ENCODE data around the gene PHF21B.
"Not testable (repeated sequence)": the region's sequence is repeated elsewhere in the genome, so short reads cannot be mapped to it uniquely, and the experiment has no call there.

Gene PHF21B

GRCh38 chr22:44862981-44863860 lies 146.6 kb downstream of the PHF21B start:
- DNase-seq, result no peak

GRCh38 chr22:44862281-44862680 lies 147.5 kb downstream of the PHF21B start:
- no peak for DNase-seq

DNA sequence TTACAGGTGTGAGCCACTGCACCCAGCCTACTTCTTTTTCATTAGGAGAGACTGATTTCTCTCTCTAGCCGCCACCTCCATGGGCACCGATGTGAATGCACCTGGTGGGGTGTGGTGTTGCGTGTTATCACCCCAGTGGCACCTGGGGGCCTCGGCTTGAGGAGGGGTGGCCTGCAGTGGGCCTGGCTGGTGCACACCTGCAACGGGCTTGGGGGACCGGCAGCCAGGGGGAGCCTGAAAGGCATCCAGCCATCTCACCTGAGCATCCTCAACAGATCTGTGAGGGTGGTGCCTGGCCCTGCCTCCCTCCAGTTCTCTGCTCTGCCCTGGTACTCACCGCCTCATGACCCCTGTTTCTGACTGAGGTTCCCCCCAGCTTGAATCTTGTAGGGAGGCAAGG lies 148.6 kb downstream of the PHF21B start:
- DNase-seq, result no peak

- no peak for DNase-seq
Observed at GRCh38 chr22:44860311-44860710, 149.5 kb downstream of the PHF21B start.

DNA sequence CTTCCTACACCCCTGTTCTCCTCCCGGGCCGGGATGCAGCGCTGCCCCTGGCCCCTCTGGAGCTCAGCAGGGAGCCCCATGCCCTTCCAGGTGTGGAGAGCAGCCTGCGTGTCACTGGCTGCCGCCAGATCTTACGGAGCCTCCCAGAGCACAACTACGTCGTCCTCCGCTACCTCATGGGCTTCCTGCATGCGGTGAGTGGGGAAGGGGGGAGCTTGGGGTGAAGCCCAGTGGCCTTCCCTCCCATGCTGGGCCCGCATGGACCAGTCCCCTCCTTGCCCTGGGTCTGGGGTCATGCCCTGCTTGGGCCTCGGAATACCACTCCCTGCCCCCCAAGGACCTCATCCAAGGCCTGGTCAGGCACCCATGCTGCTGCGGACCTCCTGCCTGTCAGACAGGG lies 150.2 kb downstream of the PHF21B start:
- DNase-seq, result no peak

DNA sequence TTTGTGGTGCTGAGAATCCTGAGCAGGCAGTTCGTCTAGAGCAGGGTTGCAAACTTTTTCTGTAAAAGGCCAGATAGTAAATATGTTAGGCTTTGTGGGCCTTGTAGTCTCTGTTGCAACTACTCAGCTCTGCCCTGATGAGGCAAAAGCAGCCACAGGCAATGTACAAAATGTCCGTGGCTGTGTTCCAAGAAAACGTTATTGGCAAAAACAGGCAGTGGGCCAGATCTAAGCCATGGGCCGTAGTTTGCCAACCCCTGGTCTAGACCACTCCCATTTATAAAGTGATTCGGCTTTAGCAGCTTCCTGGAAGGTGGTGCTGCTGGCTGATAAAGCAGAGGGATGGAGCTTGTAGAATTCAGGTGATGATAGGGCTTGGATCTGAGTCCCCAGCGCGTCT lies 151.0 kb downstream of the PHF21B start:
- DNase-seq, result not testable (repeated sequence)

- DNase-seq, result no peak
Observed at GRCh38 chr22:44855855-44856254, 153.9 kb downstream of the PHF21B start.

DNA sequence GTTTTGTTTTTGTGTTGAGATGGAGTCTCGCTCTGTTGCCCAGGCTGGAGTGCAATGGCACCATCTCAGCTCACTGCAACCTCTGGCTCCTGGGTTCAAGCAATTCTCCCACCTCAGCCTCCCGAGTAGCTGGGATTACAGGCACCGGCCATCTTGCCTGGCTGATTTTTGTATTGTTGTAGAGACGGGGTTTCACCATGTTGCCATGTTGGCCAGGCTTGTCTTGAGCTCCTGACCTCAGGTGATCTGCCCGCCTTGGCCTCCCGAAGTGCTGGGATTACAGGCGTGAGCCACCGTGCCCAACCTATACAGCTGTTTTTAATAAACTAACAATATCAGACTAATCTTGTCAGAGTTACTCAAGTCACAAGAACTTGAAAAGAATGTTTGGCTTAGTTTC lies 155.2 kb downstream of the PHF21B start:
- not testable (repeated sequence) for DNase-seq

GRCh38 chr22:44850946-44851345 lies 158.9 kb downstream of the PHF21B start:
- no peak for DNase-seq

- no peak for DNase-seq
Observed at GRCh38 chr22:44848791-44849420, 160.9 kb downstream of the PHF21B start.

- DNase-seq, result no peak
Observed at GRCh38 chr22:44848296-44848741, 161.5 kb downstream of the PHF21B start.

- DNase-seq, result no peak
Observed at GRCh38 chr22:44847892-44848291, 161.9 kb downstream of the PHF21B start.

DNA sequence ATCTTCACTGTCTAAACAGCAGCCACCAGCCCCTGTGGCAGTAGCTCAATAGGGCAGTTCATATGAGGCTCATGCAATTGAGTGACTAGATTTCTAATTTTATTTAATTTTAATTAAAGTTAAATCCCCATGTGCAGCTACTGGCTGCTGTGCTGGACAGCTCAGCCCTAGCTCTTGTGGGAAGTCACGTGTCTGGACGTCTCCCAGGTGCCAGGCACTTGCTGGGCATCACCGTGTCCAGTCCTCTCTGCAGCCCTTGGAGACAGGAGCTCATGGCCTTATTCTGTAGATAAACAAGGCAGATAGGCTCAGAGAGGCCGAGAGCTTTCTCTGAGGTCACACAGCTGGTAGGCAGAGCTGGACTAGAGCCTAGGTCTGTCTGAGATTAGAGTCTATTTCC lies 162.4 kb downstream of the PHF21B start:
- DNase-seq, result no peak

- DNase-seq, result no peak
Observed at GRCh38 chr22:44846726-44847275, 163.0 kb downstream of the PHF21B start.

DNA sequence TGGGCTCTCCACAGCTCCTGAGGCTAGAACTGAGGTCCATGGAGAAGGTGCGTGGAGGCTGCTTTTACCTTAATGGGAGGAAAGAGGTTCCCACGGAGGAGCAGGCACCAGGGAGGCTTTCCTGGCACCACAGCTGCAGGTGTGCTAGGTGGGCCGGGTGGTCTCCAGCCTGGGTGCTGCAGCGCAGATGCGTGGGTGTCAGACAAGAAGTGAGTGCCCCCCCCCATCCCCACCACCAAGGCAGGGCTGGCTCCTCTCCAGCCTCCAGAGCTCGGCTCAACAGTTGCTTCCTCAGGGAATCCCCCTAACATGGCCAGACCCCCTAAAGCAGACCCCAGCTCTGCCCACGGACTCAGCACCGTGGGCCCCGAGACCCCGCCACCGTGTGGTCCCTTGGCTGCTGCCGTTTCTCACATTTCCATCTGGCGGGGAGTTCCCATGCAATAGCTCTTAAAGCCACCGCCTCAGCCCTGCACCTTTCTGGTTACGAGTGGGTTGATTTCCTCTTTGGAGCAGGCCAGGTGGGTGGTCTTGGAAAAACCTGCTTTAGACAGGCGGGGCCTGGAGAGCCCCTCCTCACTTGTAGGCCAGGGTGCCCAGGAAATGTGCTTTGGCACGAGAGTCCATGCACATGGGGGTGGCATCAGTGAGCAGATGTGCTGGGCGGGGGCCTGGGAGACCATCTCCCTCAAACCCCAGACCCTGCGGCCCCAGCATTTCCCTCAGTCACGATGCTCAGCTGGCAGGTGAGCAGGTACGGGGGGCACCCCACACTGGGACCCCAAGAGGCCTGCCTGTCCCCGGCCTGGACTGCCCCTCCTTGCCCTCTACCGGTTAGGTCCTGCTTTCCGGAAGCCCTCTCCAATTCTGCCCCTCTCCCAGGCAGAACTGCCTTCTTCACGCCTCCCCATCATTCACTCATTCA lies 163.7 kb downstream of the PHF21B start:
- DNase-seq, result no peak

- no peak for DNase-seq
Observed at GRCh38 chr22:44845191-44845590, 164.6 kb downstream of the PHF21B start.

DNA sequence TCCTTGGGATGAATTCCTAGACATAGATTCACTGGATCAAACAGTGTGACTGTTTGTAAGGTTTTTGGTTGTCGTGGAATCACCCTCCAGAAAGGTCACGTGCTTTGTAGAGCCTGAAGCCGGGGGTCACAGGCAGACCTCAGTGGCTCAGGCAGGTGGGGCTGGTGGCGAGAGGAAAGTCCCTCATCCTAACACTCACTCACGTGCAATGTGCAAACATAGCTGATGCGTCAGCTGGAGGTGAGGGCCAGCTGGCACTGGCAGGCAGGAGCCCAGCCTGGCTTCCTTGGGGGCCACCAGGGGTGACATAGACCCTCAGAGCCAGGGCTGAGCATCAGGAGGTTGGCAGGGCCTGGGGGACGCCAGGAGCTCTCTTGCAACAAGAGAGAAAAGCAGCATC lies 167.4 kb downstream of the PHF21B start:
- no peak for DNase-seq

- no peak for DNase-seq
Observed at GRCh38 chr22:44840611-44841322, 169.0 kb downstream of the PHF21B start.

DNA sequence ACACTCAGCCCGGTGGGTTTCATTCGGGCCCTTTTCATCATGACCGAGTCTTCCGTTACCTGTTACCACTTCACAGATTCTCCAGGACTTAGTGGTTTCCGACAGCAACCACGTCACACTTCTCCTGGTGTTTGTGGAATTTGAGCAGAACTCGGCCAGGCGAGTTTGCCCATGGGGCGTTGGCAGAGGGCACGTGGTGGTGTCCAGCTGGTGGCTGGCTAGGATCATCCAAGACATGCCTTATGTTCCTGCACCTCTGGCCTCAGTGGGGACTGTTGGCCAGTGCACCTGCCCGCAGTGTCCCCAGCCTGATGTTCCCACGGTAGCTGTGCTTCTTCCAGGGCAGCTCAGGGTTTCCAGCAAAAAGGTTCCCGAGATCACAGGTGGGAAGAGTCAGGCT lies 170.1 kb downstream of the PHF21B start:
- DNase-seq, result no peak

- no peak for DNase-seq
Observed at GRCh38 chr22:44839061-44839460, 170.7 kb downstream of the PHF21B start.

GRCh38 chr22:44838316-44839016 lies 171.3 kb downstream of the PHF21B start:
- no peak for DNase-seq

DNA sequence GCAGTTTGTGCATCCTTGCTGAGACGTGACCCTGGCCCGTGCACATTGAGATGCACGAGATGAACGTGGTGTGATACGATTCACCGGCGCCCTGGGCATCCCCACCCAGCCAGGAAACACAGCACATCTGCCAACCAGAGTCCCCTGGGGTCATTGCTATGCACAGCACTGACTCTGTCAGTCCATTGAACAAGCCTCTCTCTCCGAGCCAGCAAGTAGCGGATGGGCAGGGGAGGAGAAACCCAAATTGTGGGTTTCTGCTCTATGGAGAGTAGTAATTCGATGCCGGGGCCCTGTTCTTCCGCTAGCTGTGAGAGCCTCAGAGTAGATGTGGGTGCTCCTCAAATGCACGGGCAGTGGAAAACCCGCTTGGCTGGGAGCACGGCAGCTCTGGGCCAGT lies 172.3 kb downstream of the PHF21B start:
- DNase-seq, result no peak
